Thyroid gland (tissue), 4 donors: ENCODE results near the gene CALY. TPM values are rescaled to one million over a fixed set of nuclear protein-coding genes. Genes with fewer than 3 reads are reported as not detected.
A peak's percentile ranks its signal among the peaks of the same experiment; 100 is the strongest.

Experiments
- DNase-seq, 2 donors: peaks; one replicate each; pipeline ENCODE4 v3.0.0-alpha.2; 2019
- H3K27ac ChIP-seq, 3 donors: fragments of 200-600 bp; sonication (generic); 1 replicate in 2 of 3; 2 replicates in 1 of 3; pipeline ENCODE4 v1.5.1; 2016 to 2019; ENCODE audit warnings: mild to moderate bottlenecking in 1 of 3, moderate library complexity in 1 of 3
- H3K27me3 ChIP-seq: fragments of 200-600 bp; sonication (generic); one replicate; pipeline ENCODE4 v1.5.1; 2019
- H3K36me3 ChIP-seq, 2 donors: fragments of 200-600 bp; sonication (generic); one replicate each; pipeline ENCODE4 v1.5.1; 2016 to 2019
- H3K4me1 ChIP-seq, 2 donors: fragments of 200-600 bp; sonication (generic); one replicate each; pipeline ENCODE4 v1.5.1; 2017 to 2019
- H3K4me3 ChIP-seq, 3 donors: fragments of 200-600 bp; sonication (generic); replicated peaks in 1 of 3; 1 replicate in 2 of 3; 2 replicates in 1 of 3; pipeline ENCODE4 v1.5.1; 2016; ENCODE audit warnings: mild to moderate bottlenecking in 1 of 3
- H3K9me3 ChIP-seq: fragments of 200-600 bp; sonication (generic); one replicate; pipeline ENCODE4 v1.5.1; 2017
- CTCF ChIP-seq, 6 experiments: fragments of 200-600 bp in 3 of 6; fragments of 450-650 bp in 3 of 6; sonication (generic) in 3 of 6; IDR thresholded peaks; one replicate each; pipeline ENCODE4 v1.5.1; 2016 to 2019; ENCODE audit warnings: antibody characterized with exemption in 6 of 6, mild to moderate bottlenecking in 2 of 6, inconsistent platforms in 1 of 6, moderate library complexity in 1 of 6
- POLR2A ChIP-seq, 2 donors: fragments of 450-650 bp; IDR thresholded peaks; one replicate each; pipeline ENCODE4 v1.6.1; 2017; ENCODE audit warnings: antibody characterized with exemption in 2 of 2, mild to moderate bottlenecking in 2 of 2, moderate library complexity in 1 of 2
- WGBS, 2 donors: methylation state at CpG; one replicate each; pipeline ENCODE4 v1.1.5; 2017; 5-methylcytosine and 5-hydroxymethylcytosine counted together
- intact Hi-C: fragments of 100-400 bp; cut with DNase I; formaldehyde crosslinking; loops from one replicate; pipeline ENCODE4 v1.15.1; 2023
- total RNA-seq, 4 donors: library from RNA; depleted of rRNA; stranded (reverse); fragments of >200 nt; gene quantifications; one replicate each; pipeline ENCODE4 v1.2.3, GENCODE V29; 2016

The CALY gene
- 1 to 10 TPM in 1 of 4 donors, under 1 TPM in 1, not detected in 2; 0.13 to 1.5 TPM for total RNA-seq

DNA sequence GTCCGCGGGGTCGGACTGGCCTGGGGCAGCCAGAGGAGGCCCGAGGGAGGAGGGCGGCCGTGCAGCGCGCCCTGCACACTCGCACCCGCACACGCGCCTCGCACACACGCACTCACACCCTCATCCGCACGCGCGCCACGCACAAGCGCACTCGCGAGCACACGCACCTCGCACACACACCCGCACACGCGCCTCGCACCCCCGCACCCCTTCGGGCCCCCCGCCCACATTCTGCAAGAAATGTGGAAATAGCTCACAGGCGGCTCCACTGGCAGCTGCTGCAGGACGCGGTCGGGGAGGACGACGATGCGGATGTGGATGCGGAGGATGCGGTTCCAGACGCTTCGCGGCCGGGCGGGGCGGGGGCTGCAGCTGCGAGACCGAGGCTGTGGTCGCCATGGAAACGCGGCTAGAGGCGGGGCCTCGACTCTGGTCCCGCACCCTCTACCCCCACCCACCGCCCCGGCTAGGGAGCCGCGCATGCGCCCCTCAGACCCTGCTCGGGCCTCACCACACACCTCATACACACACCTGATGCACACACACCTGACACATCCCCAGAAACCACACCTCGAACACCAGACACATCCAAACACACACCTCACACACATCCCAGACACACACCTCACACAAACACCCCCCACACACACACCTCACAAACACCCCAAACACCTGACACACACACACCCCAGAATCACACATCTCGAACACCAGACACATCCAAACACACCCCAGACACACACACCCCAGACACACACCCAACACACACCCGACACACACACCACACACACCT lies at the start of gene CALY:
CALY (minus strand) TSS at position 320 of the 793 bp plus-strand sequence. CDS start 7,907 bp downstream, outside the sequence.
- Histone ChIP-seq H3K4me3 (peak within 1 kb of the TSS in 1 of 3 donors; percentile 15), H3K4me1 (peaks cover 14 to 22% of the 10 kb centered on the region in 2 donors), H3K27me3 (peaks cover 28% of the 10 kb centered on the region), H3K36me3 (no peaks in the 10 kb centered on the region), H3K27ac (no peak within 1 kb of the TSS), H3K9me3 (no peaks in the 10 kb centered on the region)
- DNase-seq: peak in 1 of 2 donors; percentile 20
- 24 to 49% methylated on average over 5 to 26 of the region's 63 CpGs for WGBS, 2 donors
- intact Hi-C loops: no loop called here
- TF ChIP-seq POLR2A (IDR thresholded peaks at IDR 0.05) (no peak), CTCF (IDR thresholded peaks at IDR 0.05) (no peak)

DNA sequence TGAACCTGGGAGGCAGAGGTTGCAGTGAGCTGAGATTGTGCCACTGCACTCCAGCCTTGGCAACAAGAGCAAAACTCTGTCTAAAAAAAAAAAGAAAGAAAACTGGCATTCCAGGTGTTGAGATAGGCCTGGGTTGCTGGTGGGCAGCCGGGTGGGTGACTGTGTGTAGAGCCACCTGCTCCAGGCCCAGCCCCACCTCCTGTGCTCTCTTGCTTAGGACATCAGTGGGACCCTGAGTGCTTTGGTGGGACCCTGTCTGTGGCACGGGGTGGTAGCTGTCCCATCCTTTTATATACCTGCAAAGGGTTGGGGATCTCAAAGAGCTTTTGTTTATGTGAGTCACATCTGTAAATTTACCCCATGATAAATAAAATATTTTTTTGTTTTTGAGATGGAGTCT lies 48.5 kb upstream of the CALY start:
- 97 to 100% methylated on average over 2 of the region's 2 CpGs for WGBS, 2 donors
- H3K4me1 ChIP-seq: no peaks in the 10 kb centered on the region
- no peaks in the 10 kb centered on the region for H3K36me3 ChIP-seq
- H3K27me3 ChIP-seq: no peaks in the 10 kb centered on the region
- DNase-seq: no peak
- no peak for TF ChIP-seq CTCF (IDR thresholded peaks at IDR 0.05)
- TF ChIP-seq POLR2A (IDR thresholded peaks at IDR 0.05): no peak
- no peak overlapping the region for H3K27ac ChIP-seq
- H3K4me3 ChIP-seq: no peak overlapping the region
- intact Hi-C loops: no loop called here
- H3K9me3 ChIP-seq: no peaks in the 10 kb centered on the region

GRCh38 chr10:133384071-133384470 lies 47.4 kb upstream of the CALY start:
- Histone ChIP-seq H3K27ac (no peak overlapping the region), H3K9me3 (no peaks in the 10 kb centered on the region), H3K4me3 (no peak overlapping the region), H3K27me3 (no peaks in the 10 kb centered on the region), H3K4me1 (peaks cover 6% of the 10 kb centered on the region in 2 donors), H3K36me3 (no peaks in the 10 kb centered on the region)
- DNase-seq: no peak
- 96 to 98% methylated on average over 9 of the region's 13 CpGs for WGBS, 2 donors
- intact Hi-C loops: no loop called here
- no peak for TF ChIP-seq POLR2A (IDR thresholded peaks at IDR 0.05)
- TF ChIP-seq CTCF (IDR thresholded peaks at IDR 0.05): no peak

GRCh38 chr10:133383551-133383950 lies 46.9 kb upstream of the CALY start:
- DNase-seq: no peak
- WGBS, 2 donors: 96% methylated on average over 4 of the region's 4 CpGs
- TF ChIP-seq POLR2A (IDR thresholded peaks at IDR 0.05) (no peak), CTCF (IDR thresholded peaks at IDR 0.05) (no peak)
- Histone ChIP-seq H3K4me3 (no peak overlapping the region), H3K27me3 (no peaks in the 10 kb centered on the region), H3K27ac (no peak overlapping the region), H3K36me3 (no peaks in the 10 kb centered on the region), H3K4me1 (peaks cover 6% of the 10 kb centered on the region in 2 donors), H3K9me3 (no peaks in the 10 kb centered on the region)
- intact Hi-C loops: no loop called here

DNA sequence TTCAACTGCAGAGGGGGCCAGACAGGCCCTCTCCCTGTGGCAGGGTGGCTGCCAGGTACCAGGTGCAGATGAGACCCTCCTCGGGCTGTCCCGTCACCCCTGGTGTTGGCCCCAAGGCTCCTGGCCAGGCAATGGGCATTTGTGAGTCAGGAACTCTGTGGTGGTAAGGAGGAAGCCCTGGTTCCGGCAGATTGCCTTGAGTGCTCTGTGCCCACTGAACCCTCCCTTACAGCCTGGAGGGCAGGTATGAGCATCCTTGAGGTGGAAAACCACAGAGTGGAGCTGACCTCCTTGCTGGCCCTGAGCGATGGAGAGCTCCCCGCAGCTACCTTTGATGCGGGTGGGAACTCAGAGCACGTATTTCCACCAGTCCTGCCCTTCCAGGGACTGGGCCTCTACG lies 44.3 kb upstream of the CALY start:
- H3K27me3 ChIP-seq: no peaks in the 10 kb centered on the region
- TF ChIP-seq CTCF (IDR thresholded peaks at IDR 0.05) (no peak), POLR2A (IDR thresholded peaks at IDR 0.05) (no peak)
- H3K4me3 ChIP-seq: no peak overlapping the region
- H3K36me3 ChIP-seq: no peaks in the 10 kb centered on the region
- no peak overlapping the region for H3K27ac ChIP-seq
- no peaks in the 10 kb centered on the region for H3K9me3 ChIP-seq
- 68 to 81% methylated on average over 5 to 6 of the region's 8 CpGs for WGBS, 2 donors
- H3K4me1 ChIP-seq: peaks cover 10 to 15% of the 10 kb centered on the region in 2 donors
- peak; percentile 35 to 54 for DNase-seq
- intact Hi-C loops: no loop called here
